ENCODE data around the gene CCDC6. TPM values are rescaled to one million over a fixed set of nuclear protein-coding genes. Genes with fewer than 3 reads are reported as not detected.
"Not testable (repeated sequence)": the region's sequence is repeated elsewhere in the genome, so short reads cannot be mapped to it uniquely, and the experiment has no call there.

CCDC6 gene
- total RNA-seq, 1 experiment from 2014 or later: 58.4 TPM

DNA sequence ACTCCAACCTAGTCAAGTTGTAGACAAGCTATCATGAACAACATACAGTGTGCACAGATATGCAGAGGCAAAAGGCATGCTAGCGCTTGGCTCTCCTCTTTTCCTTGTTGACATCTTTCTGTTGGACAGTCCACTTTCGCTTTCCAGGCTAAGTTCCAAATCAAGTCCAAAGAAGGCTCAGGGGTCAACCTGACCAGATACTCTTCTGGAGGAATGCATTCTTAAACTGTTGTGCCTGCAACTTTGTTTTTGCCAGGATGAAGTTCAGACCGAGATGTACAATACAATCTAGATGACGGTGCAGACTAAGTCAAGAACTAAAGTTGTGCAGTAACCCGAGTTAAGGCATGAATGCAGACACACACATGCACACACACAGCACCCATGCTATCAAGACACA, 117.4 kb downstream of the CCDC6 start:
- not testable (repeated sequence) for DNase-seq; H3K4ac ChIP-seq (ENCODE audit: low read depth, low read length); H4K5ac ChIP-seq (ENCODE audit: insufficient read length, low read depth, low read length); H4K20me1 ChIP-seq (ENCODE audit: control insufficient read depth, insufficient read depth, insufficient read length); H3K9me3 Mint-ChIP-seq; H2BK15ac ChIP-seq (ENCODE audit: low read depth, low read length); H3K56ac ChIP-seq (ENCODE audit: insufficient read length, low read depth, low read length); H3K27ac Mint-ChIP-seq; H3K27ac ChIP-seq (ENCODE audit: insufficient read length, low read depth, low read length); H3K14ac ChIP-seq (ENCODE audit: insufficient read depth, low read length); H3K9me3 ChIP-seq (ENCODE audit: control insufficient read depth, low read depth, low read length); H3K4me3 Mint-ChIP-seq; H4K8ac ChIP-seq (replicated peaks; ENCODE audit: insufficient read length, low read depth, low read length); H3K23ac ChIP-seq (ENCODE audit: insufficient read length, low read depth, low read length); H2AK5ac ChIP-seq (ENCODE audit: insufficient read length, low read length); H3K79me2 ChIP-seq (ENCODE audit: insufficient read depth, low read length); H2BK20ac ChIP-seq (ENCODE audit: low read depth, low read length, poor library complexity, severe bottlenecking); H3K4me1 Mint-ChIP-seq; H3T11ph ChIP-seq (ENCODE audit: low read length); H2BK5ac ChIP-seq (ENCODE audit: insufficient read length, low read length); H3K4me1 ChIP-seq (ENCODE audit: insufficient read depth, low read length); H2BK120ac ChIP-seq (ENCODE audit: low read depth, low read length, poor library complexity, severe bottlenecking); H4K91ac ChIP-seq (ENCODE audit: insufficient read length, low read depth, low read length); H3K23me2 ChIP-seq (ENCODE audit: insufficient read length, low read depth, low read length, poor library complexity, severe bottlenecking); H2BK12ac ChIP-seq (ENCODE audit: insufficient read length, low read depth, low read length); H2AFZ ChIP-seq (ENCODE audit: low read length); H3K9ac ChIP-seq (ENCODE audit: extremely low read depth, insufficient read length, low read length); H3K79me1 ChIP-seq (ENCODE audit: insufficient read depth, low read depth, low read length, poor library complexity, severe bottlenecking); H3K27me3 ChIP-seq (ENCODE audit: insufficient read depth, low read length); H3K18ac ChIP-seq (ENCODE audit: insufficient read length, low read depth, low read length); H3K27me3 Mint-ChIP-seq (ENCODE audit: low read depth); H3K4me2 ChIP-seq (ENCODE audit: insufficient read depth, insufficient read length, low read length)
- H3K36me3 Mint-ChIP-seq (ENCODE audit: insufficient read depth in 1 of 3, low read depth in 3 of 3): peaks cover 18 to 27% (median 26%) of the 10 kb centered on the region in 3 experiments; a peak in 6 of 7 replicates
- WGBS (ENCODE audit: extremely low coverage, insufficient read length, low lambda C conversion rate): no CpG with 5 or more reads among the region's 5 CpGs
